GM19468 (cell line): ENCODE data around the gene MGA.

Source experiments
- ATAC-seq: cut with Tn5 transposase; IDR thresholded peaks from one replicate; pipeline ENCODE4 v1.9.1; 2021; ENCODE audit warnings: mild to moderate bottlenecking, moderate library complexity, moderate number of reproducible peaks; ENCODE audit not compliant: unreplicated experiment; ENCODE audit errors: extremely low read depth

The MGA gene

GRCh38 chr15:41778521-41778920, 118.3 kb downstream of the MGA start:
- no peak for ATAC-seq

DNA sequence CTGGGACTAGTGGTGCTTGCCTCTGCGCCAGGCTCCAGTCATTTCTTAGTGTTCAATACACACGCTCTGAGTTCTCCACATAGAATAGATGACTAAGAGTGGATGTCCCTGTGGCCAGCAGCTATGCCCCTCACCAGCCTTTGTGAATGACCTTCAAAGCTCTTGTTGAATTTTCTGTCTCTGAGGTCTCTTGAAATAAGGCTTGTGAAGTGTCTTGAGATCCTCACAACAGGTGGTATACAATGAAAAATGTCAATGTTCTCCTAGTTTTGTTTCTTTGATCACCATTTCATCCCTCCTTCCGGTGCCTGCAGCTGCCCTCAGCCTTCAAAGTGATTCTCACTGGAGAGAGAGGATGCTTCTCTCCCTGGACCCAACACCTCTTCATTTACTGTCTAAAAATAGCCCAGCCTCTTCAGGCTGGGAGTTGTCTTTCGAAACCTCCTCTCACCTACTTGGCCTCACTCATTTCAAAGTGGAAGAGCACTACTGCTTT, 119.5 kb downstream of the MGA start:
- ATAC-seq: no peak

- ATAC-seq: no peak
Measured at GRCh38 chr15:41780266-41780665, 120.1 kb downstream of the MGA start.

GRCh38 chr15:41780727-41781126, 120.5 kb downstream of the MGA start:
- ATAC-seq: no peak

- no peak for ATAC-seq
Measured at GRCh38 chr15:41782371-41783282, 122.4 kb downstream of the MGA start.

GRCh38 chr15:41783296-41783695, 123.1 kb downstream of the MGA start:
- ATAC-seq: no peak

- ATAC-seq: no peak
Measured at GRCh38 chr15:41788262-41788661, 128.1 kb downstream of the MGA start.

DNA sequence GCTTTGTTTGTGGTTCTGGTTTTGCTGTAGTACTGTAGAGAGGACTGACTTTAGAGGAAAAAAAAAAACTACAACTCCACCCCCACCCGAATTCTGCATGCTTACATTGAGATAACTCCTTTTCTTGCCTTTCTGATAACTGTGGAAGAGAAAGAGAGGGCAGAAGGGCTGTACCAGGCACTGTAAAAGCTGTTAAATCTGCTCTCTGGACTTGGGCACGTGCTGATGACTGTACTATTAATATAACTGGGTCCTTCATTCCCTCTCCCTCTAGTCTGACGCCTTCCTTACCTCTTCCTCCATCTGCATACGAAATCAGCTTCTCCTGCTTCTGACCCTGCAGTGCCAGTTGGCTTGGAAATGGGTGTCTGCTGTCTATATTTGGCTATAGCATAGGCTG, 129.0 kb downstream of the MGA start:
- ATAC-seq: no peak

DNA sequence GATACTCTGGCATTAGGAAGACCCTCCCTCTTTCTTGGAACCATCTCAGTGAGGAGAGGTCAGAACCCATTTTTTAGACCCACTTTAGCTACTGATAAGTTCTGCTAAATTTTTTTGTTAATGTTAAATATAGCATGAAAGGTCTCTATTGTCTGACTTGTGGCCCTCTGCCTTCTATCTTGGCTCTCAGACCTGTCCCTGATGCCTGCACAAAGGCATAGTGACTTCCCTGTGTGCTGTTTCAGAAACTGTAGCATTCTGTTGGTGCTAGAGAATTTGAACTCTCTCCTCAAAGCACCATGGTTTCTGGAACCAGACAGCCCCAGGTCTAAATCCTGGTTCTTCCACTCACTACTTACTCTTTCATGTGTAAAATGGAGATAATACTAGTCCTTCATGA, 129.5 kb downstream of the MGA start:
- no peak for ATAC-seq

DNA sequence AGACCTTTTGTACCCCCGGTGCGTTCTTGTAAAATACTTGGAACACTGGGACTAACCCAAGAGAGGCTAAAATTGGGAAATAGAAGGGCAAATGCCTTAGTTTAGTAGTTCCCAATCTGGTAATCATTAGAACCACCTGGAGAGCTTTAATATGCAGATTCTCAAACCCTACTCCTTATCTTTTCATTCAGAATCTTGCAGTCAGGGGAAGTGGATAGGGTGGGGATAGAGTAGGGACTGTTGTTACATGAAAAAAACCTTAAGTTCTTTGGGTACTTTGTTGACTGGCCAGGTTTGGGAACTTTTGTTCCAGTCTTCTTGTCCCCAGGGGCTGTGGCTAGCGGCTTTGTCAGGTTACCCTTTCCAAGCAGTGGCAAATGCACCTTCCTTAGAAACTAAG, 130.0 kb downstream of the MGA start:
- no peak for ATAC-seq

- no peak for ATAC-seq
Measured at GRCh38 chr15:41790756-41791546, 130.7 kb downstream of the MGA start.

- no peak for ATAC-seq
Measured at GRCh38 chr15:41791547-41791937, 131.3 kb downstream of the MGA start.

DNA sequence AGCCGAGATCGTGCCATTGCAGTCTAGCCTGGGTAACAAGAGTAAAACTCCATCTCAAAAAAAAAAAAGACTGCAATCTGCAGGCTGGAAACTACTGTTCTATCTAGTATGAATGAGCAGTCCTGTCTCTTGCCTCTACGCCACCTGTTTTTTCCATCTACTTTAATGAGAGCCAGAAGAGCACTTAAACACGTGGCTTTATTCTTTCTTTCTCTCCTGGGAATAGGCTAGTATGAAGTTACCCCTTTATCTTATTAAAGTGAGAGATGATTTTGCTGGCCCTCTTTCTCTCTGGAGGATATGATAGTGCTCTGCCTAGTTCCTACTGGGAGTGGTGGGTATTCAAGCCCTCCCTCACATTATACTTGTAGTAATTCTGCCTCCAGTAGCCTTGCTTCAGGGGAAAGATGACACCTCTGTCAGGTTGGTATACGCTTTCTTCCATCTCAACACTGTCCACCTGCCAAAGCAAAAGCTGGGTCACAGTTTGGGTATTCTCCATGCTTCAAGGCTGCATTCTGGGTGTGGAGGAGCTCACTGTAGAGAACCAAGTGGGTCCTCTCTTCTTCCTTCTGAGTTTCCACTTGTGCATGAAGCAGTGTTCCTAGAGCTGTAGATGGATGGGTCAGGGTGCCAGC, 131.9 kb downstream of the MGA start:
- ATAC-seq: no peak

DNA sequence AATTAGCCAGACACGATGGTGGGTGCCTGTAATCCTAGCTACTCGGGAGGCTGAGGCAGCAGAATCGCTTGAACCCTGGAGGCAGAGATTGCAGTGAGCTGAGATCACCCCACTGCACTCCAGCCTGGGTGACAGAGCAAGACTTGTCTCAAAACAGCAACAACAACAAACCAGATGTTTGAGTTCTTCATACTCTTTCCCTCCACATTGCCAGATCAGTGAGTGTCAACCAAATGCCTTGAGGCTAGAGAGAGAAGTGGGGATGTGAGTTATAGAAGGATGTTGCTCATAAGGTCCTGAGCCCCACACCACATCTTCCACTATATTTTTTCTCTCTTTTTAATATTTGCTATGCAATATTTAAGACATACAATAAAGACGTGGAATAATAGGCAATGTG, 133.9 kb downstream of the MGA start:
- ATAC-seq: no peak

- ATAC-seq: no peak
Measured at GRCh38 chr15:41795996-41796856, 136.0 kb downstream of the MGA start.

- no peak for ATAC-seq
Measured at GRCh38 chr15:41797201-41797944, 137.2 kb downstream of the MGA start.

- no peak for ATAC-seq
Measured at GRCh38 chr15:41798607-41799487, 138.6 kb downstream of the MGA start.

DNA sequence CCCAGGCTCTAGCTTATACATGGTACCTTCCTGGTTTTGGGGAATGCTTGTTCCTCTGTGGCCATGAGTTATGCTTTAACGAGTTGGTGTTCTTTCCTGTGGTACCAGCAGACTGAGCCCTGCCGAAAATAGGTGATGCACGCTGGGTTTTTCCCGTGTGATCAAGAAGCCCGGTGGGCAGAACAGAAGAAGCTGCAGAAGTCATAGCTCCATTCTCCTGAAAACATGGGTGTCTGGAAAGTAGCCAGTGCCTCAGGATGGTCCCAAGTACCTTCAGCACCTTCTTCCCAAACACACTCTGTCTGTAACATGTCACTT, 139.2 kb downstream of the MGA start:
- no peak for ATAC-seq
